GOT3 (cell line): Measurements from ENCODE around the gene TMEM140.

ENCODE experiments used
- DNase-seq: peaks from one replicate; lab custom pipeline; 2025; ENCODE audit warnings: mixed read lengths; lab: John Stamatoyannopoulos, UW

Gene TMEM140

GRCh38 chr7:135174941-135175340, 27.1 kb downstream of the TMEM140 start:
- no peak for DNase-seq

GRCh38 chr7:135175931-135176330, 28.1 kb downstream of the TMEM140 start:
- no peak for DNase-seq

- no peak for DNase-seq
Measured at GRCh38 chr7:135177028-135177696, 29.3 kb downstream of the TMEM140 start.

GRCh38 chr7:135178364-135178763, 30.5 kb downstream of the TMEM140 start:
- no peak for DNase-seq

GRCh38 chr7:135179321-135179925, 31.6 kb downstream of the TMEM140 start:
- DNase-seq, result no peak

- DNase-seq, result no peak
Measured at GRCh38 chr7:135180122-135180521, 32.2 kb downstream of the TMEM140 start.

GRCh38 chr7:135181261-135181928, 33.5 kb downstream of the TMEM140 start:
- no peak for DNase-seq

- no peak for DNase-seq
Measured at GRCh38 chr7:135181929-135182678, 34.2 kb downstream of the TMEM140 start.

GRCh38 chr7:135183478-135183877, 35.6 kb downstream of the TMEM140 start:
- DNase-seq, result no peak

GRCh38 chr7:135184254-135184841, 36.5 kb downstream of the TMEM140 start:
- DNase-seq, result no peak

- no peak for DNase-seq
Measured at GRCh38 chr7:135185471-135186260, 37.8 kb downstream of the TMEM140 start.

- no peak for DNase-seq
Measured at GRCh38 chr7:135186261-135186540, 38.3 kb downstream of the TMEM140 start.

GRCh38 chr7:135186841-135187253, 39.0 kb downstream of the TMEM140 start:
- no peak for DNase-seq

GRCh38 chr7:135188298-135188984, 40.6 kb downstream of the TMEM140 start:
- DNase-seq, result no peak

- DNase-seq, result no peak
Measured at GRCh38 chr7:135189221-135189662, 41.4 kb downstream of the TMEM140 start.

- no peak for DNase-seq
Measured at GRCh38 chr7:135189961-135190360, 42.1 kb downstream of the TMEM140 start.

- no peak for DNase-seq
Measured at GRCh38 chr7:135190703-135191102, 42.8 kb downstream of the TMEM140 start.

- no peak for DNase-seq
Measured at GRCh38 chr7:135192914-135193536, 45.2 kb downstream of the TMEM140 start.

- DNase-seq, result no peak
Measured at GRCh38 chr7:135193615-135194081, 45.8 kb downstream of the TMEM140 start.

GRCh38 chr7:135194494-135195095, 46.7 kb downstream of the TMEM140 start:
- no peak for DNase-seq
